H9 (cell line): ENCODE data around the gene HOXA7. TPM values are rescaled to one million over a fixed set of nuclear protein-coding genes. Genes with fewer than 3 reads are reported as not detected.

Experiments used
- DNase-seq: peaks from one replicate; pipeline ENCODE4 v3.0.0-alpha.2; 2017
- H2AFZ ChIP-seq: one replicate; pipeline ENCODE4 v1.6.1; 2013; ENCODE audit warnings: mild to moderate bottlenecking, low read length, control low read depth, moderate library complexity
- H2AK5ac ChIP-seq: 2 replicates; pipeline ENCODE4 v1.6.1; 2013; ENCODE audit warnings: low read length, control low read depth, mixed read lengths; ENCODE audit not compliant: insufficient read length
- H2BK120ac ChIP-seq: one replicate; pipeline ENCODE4 v1.6.1; 2013; ENCODE audit warnings: low read depth, mild to moderate bottlenecking, low read length, control low read depth, inconsistent platforms; ENCODE audit not compliant: poor library complexity, severe bottlenecking
- H2BK12ac ChIP-seq: 2 replicates; pipeline ENCODE4 v1.6.1; 2013; ENCODE audit warnings: low read length, control low read depth, mixed read lengths, low read depth; ENCODE audit not compliant: insufficient read length
- H2BK15ac ChIP-seq: 2 replicates; pipeline ENCODE4 v1.6.1; 2013; ENCODE audit warnings: low read depth, low read length, control low read depth
- H2BK20ac ChIP-seq: one replicate; pipeline ENCODE4 v1.6.1; 2013; ENCODE audit warnings: low read depth, mild to moderate bottlenecking, low read length, control low read depth, inconsistent platforms; ENCODE audit not compliant: poor library complexity, severe bottlenecking
- H2BK5ac ChIP-seq: 2 replicates; pipeline ENCODE4 v1.6.1; 2013; ENCODE audit warnings: low read length, control low read depth, mixed read lengths; ENCODE audit not compliant: insufficient read length
- H3K14ac ChIP-seq: 2 replicates; pipeline ENCODE4 v1.6.1; 2013; ENCODE audit warnings: low read length, control low read depth; ENCODE audit not compliant: insufficient read depth
- H3K18ac ChIP-seq: 2 replicates; pipeline ENCODE4 v1.6.1; 2013; ENCODE audit warnings: low read depth, mild to moderate bottlenecking, mixed read lengths, low read length, control low read depth; ENCODE audit not compliant: insufficient read length
- H3K23ac ChIP-seq: 2 replicates; pipeline ENCODE4 v1.6.1; 2013; ENCODE audit warnings: low read length, control low read depth, mixed read lengths, low read depth; ENCODE audit not compliant: insufficient read length
- H3K23me2 ChIP-seq: 2 replicates; pipeline ENCODE4 v1.6.1; 2013; ENCODE audit warnings: low read depth, mild to moderate bottlenecking, mixed read lengths, low read length, control low read depth; ENCODE audit not compliant: insufficient read length, poor library complexity, severe bottlenecking
- H3K27ac ChIP-seq: 2 replicates; pipeline ENCODE4 v1.5.1; 2013; ENCODE audit warnings: low read length, control low read depth, mixed read lengths, low read depth; ENCODE audit not compliant: insufficient read length
- H3K27me3 ChIP-seq: 2 replicates; pipeline ENCODE4 v1.6.1; 2013; ENCODE audit warnings: low read length, control low read depth, inconsistent platforms; ENCODE audit not compliant: insufficient read depth
- H3K4ac ChIP-seq: 2 replicates; pipeline ENCODE4 v1.6.1; 2013; ENCODE audit warnings: low read depth, mild to moderate bottlenecking, control low read depth, inconsistent platforms, low read length, moderate library complexity
- H3K4me1 ChIP-seq: 2 replicates; pipeline ENCODE4 v1.6.1; 2013; ENCODE audit warnings: low read length, control low read depth, inconsistent platforms; ENCODE audit not compliant: insufficient read depth
- H3K4me2 ChIP-seq: 2 replicates; pipeline ENCODE4 v1.6.1; 2013; ENCODE audit warnings: low read length, control low read depth, mixed read lengths; ENCODE audit not compliant: insufficient read length, insufficient read depth
- H3K56ac ChIP-seq: 2 replicates; pipeline ENCODE4 v1.6.1; 2013; ENCODE audit warnings: low read depth, mild to moderate bottlenecking, mixed read lengths, low read length, control low read depth; ENCODE audit not compliant: insufficient read length
- H3K79me1 ChIP-seq: 2 replicates; pipeline ENCODE4 v1.6.1; 2013; ENCODE audit warnings: low read depth, mild to moderate bottlenecking, moderate library complexity, low read length, control low read depth, inconsistent platforms; ENCODE audit not compliant: insufficient read depth, poor library complexity, severe bottlenecking
- H3K79me2 ChIP-seq: 2 replicates; pipeline ENCODE4 v1.6.1; 2013; ENCODE audit warnings: low read length, control low read depth, inconsistent platforms; ENCODE audit not compliant: insufficient read depth
- H3K9ac ChIP-seq: 2 replicates; pipeline ENCODE4 v1.6.1; 2013; ENCODE audit warnings: low read length, control low read depth, mixed read lengths; ENCODE audit not compliant: insufficient read length; ENCODE audit errors: extremely low read depth
- H3K9me3 ChIP-seq: one replicate; pipeline ENCODE4 v1.6.1; 2013; ENCODE audit warnings: low read depth, low read length, inconsistent platforms; ENCODE audit not compliant: control insufficient read depth
- H3T11ph ChIP-seq: one replicate; pipeline ENCODE4 v1.6.1; 2013; ENCODE audit warnings: mild to moderate bottlenecking, low read length, control low read depth, inconsistent platforms
- H4K20me1 ChIP-seq: one replicate; pipeline ENCODE4 v1.6.1; 2013; ENCODE audit not compliant: control insufficient read depth, insufficient read length, insufficient read depth
- H4K5ac ChIP-seq: 2 replicates; pipeline ENCODE4 v1.6.1; 2013; ENCODE audit warnings: low read depth, mild to moderate bottlenecking, mixed read lengths, low read length, control low read depth; ENCODE audit not compliant: insufficient read length
- H4K8ac ChIP-seq: replicated peaks from 2 replicates; pipeline ENCODE4 v1.6.1; 2013; ENCODE audit warnings: low read length, control low read depth, mixed read lengths, low read depth; ENCODE audit not compliant: insufficient read length
- H4K91ac ChIP-seq: 2 replicates; pipeline ENCODE4 v1.6.1; 2013; ENCODE audit warnings: low read depth, mild to moderate bottlenecking, moderate library complexity, mixed read lengths, low read length, control low read depth; ENCODE audit not compliant: insufficient read length
- H3K27ac Mint-ChIP-seq, 3 experiments: 2 replicates in 2 of 3; 3 replicates in 1 of 3; pipeline ENCODE4 v1.8.0; 2020 to 2021; ENCODE audit warnings: mixed read lengths in 3 of 3, mild to moderate bottlenecking in 1 of 3, moderate library complexity in 1 of 3
- H3K27me3 Mint-ChIP-seq: 2 replicates; pipeline ENCODE4 v1.8.0; 2021; ENCODE audit warnings: low read depth, mild to moderate bottlenecking, moderate library complexity, mixed read lengths
- H3K36me3 Mint-ChIP-seq, 3 experiments: 2 replicates in 2 of 3; 3 replicates in 1 of 3; pipeline ENCODE4 v1.8.0; 2020 to 2021; ENCODE audit warnings: low read depth in 3 of 3, mixed read lengths in 3 of 3; ENCODE audit not compliant: insufficient read depth in 1 of 3
- H3K4me1 Mint-ChIP-seq, 2 experiments: 2 replicates each; pipeline ENCODE4 v1.8.0; 2020; ENCODE audit warnings: mixed read lengths in 2 of 2
- H3K4me3 Mint-ChIP-seq, 2 experiments: 2 replicates in 1 of 2; 3 replicates in 1 of 2; pipeline ENCODE4 v1.8.0; 2020 to 2021; ENCODE audit warnings: mild to moderate bottlenecking in 2 of 2, mixed read lengths in 2 of 2, moderate library complexity in 1 of 2
- H3K9me3 Mint-ChIP-seq, 2 experiments: 2 replicates in 1 of 2; 3 replicates in 1 of 2; pipeline ENCODE4 v1.8.0; 2020; ENCODE audit warnings: mild to moderate bottlenecking in 2 of 2, mixed read lengths in 2 of 2, moderate library complexity in 1 of 2
- WGBS: extraction: QIAGEN DNeasy Blood & Tissue Kit; methylation state at CpG from one replicate; pipeline ENCODE4 v1.1.7; 2013; ENCODE audit warnings: missing lambda C conversion rate, low lambda C conversion rate, mixed read lengths; ENCODE audit not compliant: insufficient read length; ENCODE audit errors: extremely low coverage; 5-methylcytosine and 5-hydroxymethylcytosine counted together
- total RNA-seq: library from RNA; stranded (reverse); gene quantifications from 2 replicates; pipeline ENCODE4 v1.2.1, GENCODE V29; 2021
- TF ChIP-seq, protein P1 (sequence below): fragments of 200-600 bp; sonication (generic); conservative IDR thresholded peaks from 3 replicates; pipeline ENCODE4 v1.8.0; 2021; ENCODE audit warnings: antibody characterized with exemption, mild to moderate bottlenecking

Gene HOXA7
- total RNA-seq, 1 experiment from 2014 or later = not detected

- Histone ChIP-seq H4K5ac (no peak overlapping the region), H3K4ac (no peak overlapping the region), H2AFZ (no peak overlapping the region), H3K56ac (no peak overlapping the region), H3K79me1 (no peaks in the 10 kb centered on the region), H3K4me1 (no peaks in the 10 kb centered on the region), H3T11ph (no peak overlapping the region), H2BK5ac (no peak overlapping the region), H3K27me3 (peaks cover 97% of the 10 kb centered on the region), H2BK20ac (no peak overlapping the region), H3K79me2 (no peaks in the 10 kb centered on the region), H2BK12ac (no peak overlapping the region), H4K20me1 (no peaks in the 10 kb centered on the region), H4K8ac (no peak overlapping the region), H3K9me3 (no peaks in the 10 kb centered on the region), H3K27ac (no peak overlapping the region), H2BK15ac (no peak overlapping the region), H3K14ac (no peak overlapping the region), H3K4me2 (no peak overlapping the region), H3K9ac (no peak overlapping the region), H2AK5ac (no peak overlapping the region), H2BK120ac (no peak overlapping the region), H3K18ac (no peak overlapping the region), H3K23ac (no peak overlapping the region), H3K23me2 (no peaks in the 10 kb centered on the region), H4K91ac (no peak overlapping the region)
- DNase-seq = peak; percentile 55
- TF ChIP-seq, protein P1, sequence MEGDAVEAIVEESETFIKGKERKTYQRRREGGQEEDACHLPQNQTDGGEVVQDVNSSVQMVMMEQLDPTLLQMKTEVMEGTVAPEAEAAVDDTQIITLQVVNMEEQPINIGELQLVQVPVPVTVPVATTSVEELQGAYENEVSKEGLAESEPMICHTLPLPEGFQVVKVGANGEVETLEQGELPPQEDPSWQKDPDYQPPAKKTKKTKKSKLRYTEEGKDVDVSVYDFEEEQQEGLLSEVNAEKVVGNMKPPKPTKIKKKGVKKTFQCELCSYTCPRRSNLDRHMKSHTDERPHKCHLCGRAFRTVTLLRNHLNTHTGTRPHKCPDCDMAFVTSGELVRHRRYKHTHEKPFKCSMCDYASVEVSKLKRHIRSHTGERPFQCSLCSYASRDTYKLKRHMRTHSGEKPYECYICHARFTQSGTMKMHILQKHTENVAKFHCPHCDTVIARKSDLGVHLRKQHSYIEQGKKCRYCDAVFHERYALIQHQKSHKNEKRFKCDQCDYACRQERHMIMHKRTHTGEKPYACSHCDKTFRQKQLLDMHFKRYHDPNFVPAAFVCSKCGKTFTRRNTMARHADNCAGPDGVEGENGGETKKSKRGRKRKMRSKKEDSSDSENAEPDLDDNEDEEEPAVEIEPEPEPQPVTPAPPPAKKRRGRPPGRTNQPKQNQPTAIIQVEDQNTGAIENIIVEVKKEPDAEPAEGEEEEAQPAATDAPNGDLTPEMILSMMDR = no peak
- WGBS = no CpG with 5 or more reads among the region's 8 CpGs
- Mint-ChIP-seq H3K27me3 (peaks cover 98% of the 10 kb centered on the region), H3K4me1 (peaks cover 0 to 6% of the 10 kb centered on the region in 2 experiments; a peak in 2 of 4 replicates), H3K36me3 (no peaks in the 10 kb centered on the region; a peak in 1 of 7 replicates), H3K4me3 (no peak overlapping the region), H3K9me3 (peaks cover 6 to 23% of the 10 kb centered on the region in 2 experiments), H3K27ac (no peak overlapping the region)
Measured at GRCh38 chr7:27171325-27171636, 14.8 kb upstream of the HOXA7 start.
